CD14-positive monocyte (primary cell): ENCODE measurements around the gene FAM50B. TPM values are rescaled to one million over a fixed set of nuclear protein-coding genes. Genes with fewer than 3 reads are reported as not detected.

Experiments
- DNase-seq, 3 donors: peaks; one replicate each; pipeline ENCODE4 v3.0.0-alpha.2; 2011 to 2022
- H2AFZ ChIP-seq: 2 replicates; pipeline ENCODE4 v1.6.0; 2012; ENCODE audit warnings: mild to moderate bottlenecking, low read depth, low read length, inconsistent platforms; ENCODE audit not compliant: insufficient read depth, poor library complexity, severe bottlenecking
- H3K27ac ChIP-seq, 2 donors: 1 replicate in 1 of 2; 2 replicates in 1 of 2; pipeline ENCODE4 v1.5.1; 2012 to 2013; ENCODE audit warnings: low read length in 2 of 2, control low read depth in 1 of 2, inconsistent platforms in 1 of 2, low read depth in 1 of 2, mild to moderate bottlenecking in 1 of 2
- H3K27me3 ChIP-seq, 2 donors: one replicate each; pipeline versions ENCODE4 v1.6.0 to v1.6.1; 2011 to 2013; ENCODE audit warnings: low read length in 2 of 2; ENCODE audit not compliant: control insufficient read depth in 2 of 2, insufficient read depth in 2 of 2
- H3K36me3 ChIP-seq, 2 donors: replicated peaks in 1 of 2; 1 replicate in 1 of 2; 2 replicates in 1 of 2; pipeline versions ENCODE4 v1.5.1 to v1.6.1; 2012 to 2013; ENCODE audit warnings: low read length in 2 of 2, control low read depth in 1 of 2, inconsistent platforms in 1 of 2, mild to moderate bottlenecking in 1 of 2; ENCODE audit not compliant: insufficient read depth in 2 of 2, control insufficient read depth in 1 of 2
- H3K4me1 ChIP-seq, 2 donors: 1 replicate in 1 of 2; 2 replicates in 1 of 2; pipeline versions ENCODE4 v1.5.1 to v1.6.1; 2012 to 2013; ENCODE audit warnings: low read length in 2 of 2, control low read depth in 1 of 2, inconsistent platforms in 1 of 2, mild to moderate bottlenecking in 1 of 2, moderate library complexity in 1 of 2; ENCODE audit not compliant: insufficient read depth in 2 of 2, control insufficient read depth in 1 of 2
- H3K4me2 ChIP-seq: replicated peaks from 2 replicates; pipeline ENCODE3; 2012; ENCODE audit warnings: low read length, moderate library complexity, mild to moderate bottlenecking; ENCODE audit not compliant: poor library complexity, severe bottlenecking; ENCODE audit errors: extremely low read depth
- H3K4me3 ChIP-seq, 3 experiments: fragments of 200-600 bp in 1 of 3; sonication (generic) in 1 of 3; replicated peaks in 1 of 3; 1 replicate in 2 of 3; 2 replicates in 1 of 3; pipeline ENCODE4 v1.5.1; 2011 to 2013; ENCODE audit warnings: low read length in 3 of 3, mild to moderate bottlenecking in 3 of 3, control low read depth in 2 of 3, low read depth in 2 of 3, inconsistent platforms in 1 of 3, moderate library complexity in 1 of 3
- H3K79me2 ChIP-seq: 2 replicates; pipeline ENCODE4 v1.6.0; 2012; ENCODE audit warnings: mild to moderate bottlenecking, control low read depth, inconsistent platforms, low read length, moderate library complexity; ENCODE audit not compliant: insufficient read depth
- H3K9ac ChIP-seq: 2 replicates; pipeline ENCODE4 v1.6.0; 2017; ENCODE audit warnings: low read length, mild to moderate bottlenecking; ENCODE audit not compliant: insufficient read depth, poor library complexity, severe bottlenecking
- H3K9me3 ChIP-seq, 2 donors: replicated peaks in 1 of 2; 1 replicate in 1 of 2; 2 replicates in 1 of 2; pipeline versions ENCODE4 v1.5.1 to v1.6.1; 2012 to 2013; ENCODE audit warnings: low read length in 2 of 2, control low read depth in 1 of 2; ENCODE audit not compliant: control insufficient read depth in 1 of 2, insufficient read depth in 1 of 2
- H4K20me1 ChIP-seq: 2 replicates; pipeline ENCODE4 v1.6.0; 2012; ENCODE audit warnings: mild to moderate bottlenecking, low read length, control low read depth, moderate library complexity; ENCODE audit not compliant: insufficient read depth
- H3K27ac Mint-ChIP-seq, 7 donors: one replicate each; pipeline ENCODE4 v1.8.0; 2020; ENCODE audit warnings: mild to moderate bottlenecking in 7 of 7, mixed read lengths in 7 of 7, moderate library complexity in 6 of 7, inconsistent platforms in 2 of 7
- H3K27me3 Mint-ChIP-seq, 3 donors: one replicate each; pipeline ENCODE4 v1.8.0; 2021 to 2022; ENCODE audit warnings: low read depth in 3 of 3, mild to moderate bottlenecking in 3 of 3, mixed read lengths in 3 of 3, moderate library complexity in 3 of 3, inconsistent platforms in 1 of 3
- H3K36me3 Mint-ChIP-seq, 2 donors: one replicate each; pipeline ENCODE4 v1.8.0; 2020; ENCODE audit warnings: mixed read lengths in 2 of 2, inconsistent platforms in 1 of 2, mild to moderate bottlenecking in 1 of 2
- H3K4me1 Mint-ChIP-seq: one replicate; pipeline ENCODE4 v1.8.0; 2020; ENCODE audit warnings: mild to moderate bottlenecking, mixed read lengths
- H3K4me3 Mint-ChIP-seq, 2 donors: one replicate each; pipeline ENCODE4 v1.8.0; 2020; ENCODE audit warnings: mild to moderate bottlenecking in 2 of 2, mixed read lengths in 2 of 2, moderate library complexity in 1 of 2
- H3K9me3 Mint-ChIP-seq, 7 donors: one replicate each; pipeline ENCODE4 v1.8.0; 2020 to 2022; ENCODE audit warnings: mixed read lengths in 7 of 7, mild to moderate bottlenecking in 6 of 7, moderate library complexity in 6 of 7, inconsistent platforms in 2 of 7
- WGBS: methylation state at CpG from one replicate; pipeline ENCODE4 v1.1.5; 2013; ENCODE audit warnings: missing lambda C conversion rate; ENCODE audit not compliant: insufficient coverage; 5-methylcytosine and 5-hydroxymethylcytosine counted together
- intact Hi-C, 2 donors: fragments of 100-400 bp; cut with micrococcal nuclease; formaldehyde crosslinking; loops; one replicate each; pipeline versions ENCODE4 v1.15.0 to v1.15.1; 2023
- polyA plus RNA-seq, 3 donors: library from polyadenylated mRNA; depleted of rRNA in 1 of 3; unstranded in 2 of 3; stranded (reverse) in 1 of 3; fragments of 300-500 nt in 2 of 3; fragments of >200 nt in 1 of 3; fragmentation: Illumina TruSeq in 2 of 3; gene quantifications; 1 replicate in 2 of 3; 2 replicates in 1 of 3; pipeline ENCODE4 v1.2.3, GENCODE V29; 2012 to 2021
- TF ChIP-seq, protein P1 (sequence below): fragments of 200-600 bp; IDR thresholded peaks from one replicate; pipeline ENCODE4 v1.8.0; 2022; ENCODE audit warnings: antibody characterized with exemption, mild to moderate bottlenecking

FAM50B gene
- polyA plus RNA-seq, 3 donors, result 1.8 to 3.3 (median 3.0) TPM

DNA sequence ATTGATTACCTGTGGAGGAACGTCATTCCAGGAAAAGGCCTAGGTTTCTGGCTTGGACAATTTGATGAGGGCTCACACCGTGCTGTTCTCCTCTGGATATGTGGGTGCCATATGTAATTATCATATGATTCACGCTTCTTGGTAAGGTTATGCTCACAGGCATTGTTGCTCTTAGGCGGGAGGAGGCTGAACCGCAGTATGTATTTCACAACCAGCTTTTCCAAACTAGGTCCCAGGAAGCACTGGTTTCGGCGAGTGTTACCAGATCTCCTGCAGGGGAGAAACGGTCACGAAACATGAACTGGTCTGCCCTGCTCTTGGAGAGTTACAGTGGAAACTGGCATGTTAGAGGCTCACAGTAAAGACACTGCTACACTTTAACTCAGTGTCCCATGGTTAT, 793 bp upstream of the FAM50B start:
- Histone ChIP-seq H3K9ac (no peak overlapping the region), H3K27ac (peak overlapping the region in 1 of 2 donors; percentile 48), H3K9me3 (peaks cover 4 to 20% of the 10 kb centered on the region in 2 donors), H3K4me3 (peak overlapping the region; percentile 30 to 76 (median 54)), H3K79me2 (no peaks in the 10 kb centered on the region), H3K4me2 (peak overlapping the region; percentile 80), H3K36me3 (no peaks in the 10 kb centered on the region), H4K20me1 (no peaks in the 10 kb centered on the region), H3K4me1 (peaks cover 8 to 16% of the 10 kb centered on the region in 2 donors), H2AFZ (peak overlapping the region; percentile 87), H3K27me3 (no peaks in the 10 kb centered on the region)
- Mint-ChIP-seq H3K27ac (peak overlapping the region in 2 of 7 donors; percentile 5 to 26), H3K4me3 (peak overlapping the region; percentile 78 to 91), H3K4me1 (peaks cover 9% of the 10 kb centered on the region), H3K9me3 (peaks cover 11 to 25% (median 14%) of the 10 kb centered on the region in 7 donors), H3K27me3 (peaks cover 0 to 7% (median 0%) of the 10 kb centered on the region in 3 donors), H3K36me3 (no peaks in the 10 kb centered on the region)
- TF ChIP-seq, protein P1, sequence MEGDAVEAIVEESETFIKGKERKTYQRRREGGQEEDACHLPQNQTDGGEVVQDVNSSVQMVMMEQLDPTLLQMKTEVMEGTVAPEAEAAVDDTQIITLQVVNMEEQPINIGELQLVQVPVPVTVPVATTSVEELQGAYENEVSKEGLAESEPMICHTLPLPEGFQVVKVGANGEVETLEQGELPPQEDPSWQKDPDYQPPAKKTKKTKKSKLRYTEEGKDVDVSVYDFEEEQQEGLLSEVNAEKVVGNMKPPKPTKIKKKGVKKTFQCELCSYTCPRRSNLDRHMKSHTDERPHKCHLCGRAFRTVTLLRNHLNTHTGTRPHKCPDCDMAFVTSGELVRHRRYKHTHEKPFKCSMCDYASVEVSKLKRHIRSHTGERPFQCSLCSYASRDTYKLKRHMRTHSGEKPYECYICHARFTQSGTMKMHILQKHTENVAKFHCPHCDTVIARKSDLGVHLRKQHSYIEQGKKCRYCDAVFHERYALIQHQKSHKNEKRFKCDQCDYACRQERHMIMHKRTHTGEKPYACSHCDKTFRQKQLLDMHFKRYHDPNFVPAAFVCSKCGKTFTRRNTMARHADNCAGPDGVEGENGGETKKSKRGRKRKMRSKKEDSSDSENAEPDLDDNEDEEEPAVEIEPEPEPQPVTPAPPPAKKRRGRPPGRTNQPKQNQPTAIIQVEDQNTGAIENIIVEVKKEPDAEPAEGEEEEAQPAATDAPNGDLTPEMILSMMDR, result no peak
- peak in 2 of 3 donors; percentile 16 to 50 for DNase-seq
- 71% methylated on average over 7 of the region's 9 CpGs for WGBS
- intact Hi-C loops, result no loop called here

DNA sequence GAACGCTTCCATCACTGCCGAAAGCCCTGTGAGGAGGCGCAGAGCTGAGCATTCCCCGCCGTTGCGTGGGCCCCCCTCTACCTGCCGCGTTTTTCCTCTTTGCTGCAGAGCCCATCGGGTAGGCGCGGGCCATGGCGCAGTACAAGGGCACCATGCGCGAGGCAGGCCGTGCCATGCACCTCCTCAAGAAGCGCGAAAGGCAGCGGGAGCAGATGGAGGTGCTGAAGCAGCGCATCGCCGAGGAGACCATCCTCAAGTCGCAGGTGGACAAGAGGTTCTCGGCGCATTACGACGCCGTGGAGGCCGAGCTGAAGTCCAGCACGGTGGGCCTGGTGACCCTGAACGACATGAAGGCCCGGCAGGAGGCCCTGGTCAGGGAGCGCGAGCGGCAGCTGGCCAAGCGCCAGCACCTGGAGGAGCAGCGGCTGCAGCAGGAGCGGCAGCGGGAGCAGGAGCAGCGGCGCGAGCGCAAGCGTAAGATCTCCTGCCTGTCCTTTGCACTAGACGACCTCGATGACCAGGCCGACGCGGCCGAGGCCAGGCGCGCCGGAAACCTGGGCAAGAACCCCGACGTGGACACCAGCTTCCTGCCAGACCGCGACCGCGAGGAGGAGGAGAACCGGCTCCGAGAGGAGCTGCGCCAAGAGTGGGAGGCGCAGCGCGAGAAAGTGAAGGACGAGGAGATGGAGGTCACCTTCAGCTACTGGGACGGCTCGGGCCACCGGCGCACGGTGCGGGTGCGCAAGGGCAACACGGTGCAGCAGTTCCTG, 693 bp downstream of the FAM50B start:
- peak overlapping the region; percentile 80 for H3K4me2 ChIP-seq
- peaks cover 0 to 9% (median 0%) of the 10 kb centered on the region in 3 donors for H3K27me3 Mint-ChIP-seq

More for the DNA sequence above, 693 bp downstream of the FAM50B start:
- Histone ChIP-seq H3K4me3 (peak overlapping the region; percentile 33 to 76 (median 54)), H2AFZ (peak overlapping the region; percentile 87), H3K36me3 (no peaks in the 10 kb centered on the region), H3K9me3 (peaks cover 4 to 20% of the 10 kb centered on the region in 2 donors), H4K20me1 (no peaks in the 10 kb centered on the region), H3K27ac (peak overlapping the region in 1 of 2 donors; percentile 59), H3K27me3 (no peaks in the 10 kb centered on the region), H3K79me2 (no peaks in the 10 kb centered on the region), H3K4me1 (peaks cover 8 to 16% of the 10 kb centered on the region in 2 donors), H3K9ac (peak overlapping the region; percentile 54)
- Mint-ChIP-seq H3K9me3 (peaks cover 11 to 25% (median 14%) of the 10 kb centered on the region in 7 donors), H3K4me1 (peaks cover 9% of the 10 kb centered on the region), H3K27ac (peak overlapping the region in 1 of 7 donors; percentile 64), H3K36me3 (no peaks in the 10 kb centered on the region), H3K4me3 (peak overlapping the region; percentile 80 to 87)
- peak in 1 of 3 donors; percentile 6 for DNase-seq
- WGBS, result 78% methylated on average over 70 of the region's 73 CpGs
- TF ChIP-seq, protein P1, result no peak
- intact Hi-C loops, result no loop called here
